BLaER1 treated with 17β-estradiol and CSF1 and Interleukin-3, amounts not matched to agents 10 nM and 100 nM (cell line): ENCODE results near the gene NUP62.
"Not testable (repeated sequence)": the region's sequence is repeated elsewhere in the genome, so short reads cannot be mapped to it uniquely, and the experiment has no call there.

Experiments used
- H3K27ac ChIP-seq, 11 experiments: shearing (Covaris generic); formaldehyde crosslinking; 2 replicates each; pipeline ENCODE4 v1.8.1; 2022
- H3K27me3 ChIP-seq, 11 experiments: shearing (Covaris generic); formaldehyde crosslinking; 2 replicates each; pipeline ENCODE4 v1.8.1; 2022
- H3K36me3 ChIP-seq, 11 experiments: shearing (Covaris generic); formaldehyde crosslinking; 2 replicates each; pipeline ENCODE4 v1.8.1; 2022
- H3K4me1 ChIP-seq, 10 experiments: shearing (Covaris generic); formaldehyde crosslinking; 2 replicates each; pipeline ENCODE4 v1.8.1; 2022
- H3K4me2 ChIP-seq, 11 experiments: shearing (Covaris generic); formaldehyde crosslinking; 2 replicates each; pipeline ENCODE4 v1.8.1; 2022
- H3K4me3 ChIP-seq, 10 experiments: shearing (Covaris generic); formaldehyde crosslinking; 2 replicates each; pipeline ENCODE4 v1.8.1; 2022
- H3K9ac ChIP-seq, 11 experiments: shearing (Covaris generic); formaldehyde crosslinking; 2 replicates each; pipeline ENCODE4 v1.8.1; 2022
- H3K9me3 ChIP-seq, 11 experiments: shearing (Covaris generic); formaldehyde crosslinking; replicated peaks in 1 of 11; 2 replicates each; pipeline ENCODE4 v1.8.1; 2022
- H4K20me1 ChIP-seq, 11 experiments: shearing (Covaris generic); formaldehyde crosslinking; 2 replicates each; pipeline ENCODE4 v1.8.1; 2022
- Cebpa-rat ChIP-seq, 11 experiments: shearing (Covaris generic); IDR thresholded peaks; 2 replicates each; pipeline ENCODE4 v1.8.1; 2022

The NUP62 gene

DNA sequence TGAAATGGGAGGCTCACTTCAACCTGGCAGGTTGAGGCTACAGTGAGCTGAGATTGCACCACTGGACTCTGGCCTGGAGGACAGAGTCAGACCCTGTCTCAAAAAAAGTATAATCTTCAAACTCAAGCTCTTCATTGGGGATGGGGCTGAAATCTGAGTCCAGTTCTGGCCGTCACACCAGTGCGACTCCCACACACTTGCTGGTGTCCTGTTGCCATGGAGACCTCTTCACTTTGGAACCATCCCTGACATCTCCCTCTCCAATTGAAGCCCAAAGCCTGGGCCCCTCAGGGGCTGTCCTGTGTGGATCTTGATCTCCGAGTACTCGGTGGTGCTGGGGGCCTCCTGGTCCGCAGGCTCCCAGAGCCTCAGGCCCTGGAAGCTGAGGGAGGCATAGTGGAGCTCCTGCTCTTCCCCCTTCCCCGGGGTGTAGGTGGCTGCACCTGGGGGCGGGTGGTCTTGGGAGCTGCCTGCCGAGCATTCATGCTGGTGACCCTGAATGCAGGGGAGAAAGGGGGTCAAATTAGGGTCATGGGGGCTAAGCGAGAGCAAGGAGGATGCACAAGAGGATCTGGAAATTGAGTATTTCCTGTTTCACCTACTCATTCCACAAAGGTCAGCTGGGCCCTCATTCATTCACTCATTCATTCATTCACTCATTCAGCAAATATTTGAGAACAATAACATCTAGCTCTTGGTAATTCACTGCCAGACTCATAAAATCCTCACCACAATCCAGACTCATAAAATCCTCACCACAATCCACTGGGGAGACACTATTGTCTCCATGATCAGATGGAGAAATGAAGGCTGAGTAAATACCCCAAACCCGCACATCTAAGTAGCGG, 20.7 kb upstream of the NUP62 start:
- Histone ChIP-seq H3K4me3 (no peak overlapping the region), H4K20me1 (peaks cover 0 to 8% (median 0%) of the 10 kb centered on the region in 11 experiments; a peak in 3 of 22 replicates), H3K27me3 (no peaks in the 10 kb centered on the region), H3K4me2 (peak overlapping the region in 1 of 11 experiments; percentile 82; a peak in 3 of 22 replicates), H3K9ac (no peak overlapping the region), H3K27ac (no peak overlapping the region), H3K4me1 (peaks cover 32 to 56% (median 49%) of the 10 kb centered on the region in 10 experiments), H3K9me3 (peaks cover 0 to 23% (median 10%) of the 10 kb centered on the region in 11 experiments; a peak in 12 of 22 replicates), H3K36me3 (no peaks in the 10 kb centered on the region; a peak in 1 of 22 replicates)
- TF ChIP-seq Cebpa-rat (IDR thresholded peaks at IDR 0.05): no peak

DNA sequence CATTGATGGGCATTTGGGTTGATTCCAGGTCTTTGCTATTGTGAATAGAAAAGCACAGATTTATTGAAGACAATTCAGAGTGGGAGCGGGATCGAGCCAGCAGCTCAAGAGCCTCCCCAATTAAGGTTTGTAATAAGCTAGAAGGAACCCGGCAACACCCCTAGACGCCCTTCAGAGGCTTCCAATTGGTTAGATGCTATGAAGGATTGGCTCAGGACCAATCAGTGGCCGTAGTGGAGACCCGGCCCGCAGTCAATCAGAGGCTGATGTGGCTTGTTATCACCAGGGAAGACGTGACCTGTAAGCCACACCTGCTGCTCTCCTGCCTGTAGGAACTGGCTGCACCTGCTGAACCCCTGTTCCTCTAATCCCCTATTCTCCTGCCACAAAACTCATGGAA, 17.1 kb upstream of the NUP62 start:
- Histone ChIP-seq H3K4me3 (no peak overlapping the region), H3K27me3 (no peaks in the 10 kb centered on the region)
- no peak for TF ChIP-seq Cebpa-rat (IDR thresholded peaks at IDR 0.05)

DNA sequence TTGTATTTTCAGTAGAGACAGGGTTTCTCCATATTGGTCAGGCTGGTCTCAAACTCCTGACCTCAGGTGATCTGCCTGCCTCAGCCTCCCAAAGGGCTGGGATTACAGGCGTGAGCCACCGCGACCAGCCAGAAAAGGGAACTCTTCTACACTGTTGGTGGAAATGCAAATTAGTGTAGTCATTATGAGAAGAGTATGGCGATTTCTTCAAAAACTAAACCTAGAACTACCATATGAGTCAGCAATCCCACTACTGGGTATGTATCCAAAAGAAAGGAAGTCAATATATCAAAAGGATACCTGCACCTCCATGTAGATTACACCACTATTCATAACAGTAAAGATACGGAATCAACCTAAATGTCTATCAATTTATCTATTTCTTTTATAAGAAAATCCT, 15.3 kb upstream of the NUP62 start:
- H3K27ac ChIP-seq, H3K9ac ChIP-seq, H3K4me3 ChIP-seq, H3K9me3 ChIP-seq, H3K27me3 ChIP-seq, H4K20me1 ChIP-seq, H3K36me3 ChIP-seq: not testable (repeated sequence)
- Histone ChIP-seq H3K4me2 (peak overlapping the region in 3 of 11 experiments; percentile 48 to 65 (median 64); a peak in 5 of 22 replicates), H3K4me1 (peaks cover 0 to 20% (median 2%) of the 10 kb centered on the region in 10 experiments; a peak in 9 of 20 replicates)

More for the DNA sequence above, 17.1 kb upstream of the NUP62 start:
- H3K27ac ChIP-seq: no peak overlapping the region
- peaks cover 0 to 6% (median 0%) of the 10 kb centered on the region in 11 experiments; a peak in 3 of 22 replicates for H3K9me3 ChIP-seq
- H3K36me3 ChIP-seq: no peaks in the 10 kb centered on the region; a peak in 1 of 22 replicates
- no peak overlapping the region for H3K9ac ChIP-seq
- no peaks in the 10 kb centered on the region for H4K20me1 ChIP-seq
- peaks cover 6 to 30% (median 14%) of the 10 kb centered on the region in 10 experiments for H3K4me1 ChIP-seq
- no peak overlapping the region for H3K4me2 ChIP-seq

DNA sequence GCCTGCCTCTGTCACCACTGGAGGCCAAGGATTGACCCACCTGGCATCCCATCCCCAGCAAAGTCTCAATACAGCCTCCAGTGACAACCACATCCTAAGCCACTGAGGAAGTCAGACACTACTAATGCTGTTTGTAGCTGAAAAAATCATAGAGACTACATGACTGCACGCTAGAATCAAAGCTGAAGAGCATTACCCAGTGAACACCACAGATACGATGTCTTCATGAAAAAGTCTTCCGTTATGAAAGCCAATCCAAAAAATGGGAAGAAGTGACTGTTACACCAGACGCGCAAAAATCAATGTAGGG, 11.1 kb upstream of the NUP62 start:
- H3K4me3 ChIP-seq: no peak overlapping the region
- no peak overlapping the region for H3K9ac ChIP-seq
- no peak overlapping the region for H3K4me2 ChIP-seq
- no peak overlapping the region for H3K27ac ChIP-seq
- TF ChIP-seq Cebpa-rat (IDR thresholded peaks at IDR 0.05): no peak
- no peaks in the 10 kb centered on the region for H3K9me3 ChIP-seq
- H4K20me1 ChIP-seq: peaks cover 0 to 40% (median 10%) of the 10 kb centered on the region in 11 experiments; a peak in 9 of 22 replicates
- no peaks in the 10 kb centered on the region for H3K36me3 ChIP-seq
- H3K4me1 ChIP-seq: peaks cover 0 to 37% (median 11%) of the 10 kb centered on the region in 10 experiments; a peak in 12 of 20 replicates
- no peaks in the 10 kb centered on the region for H3K27me3 ChIP-seq

DNA sequence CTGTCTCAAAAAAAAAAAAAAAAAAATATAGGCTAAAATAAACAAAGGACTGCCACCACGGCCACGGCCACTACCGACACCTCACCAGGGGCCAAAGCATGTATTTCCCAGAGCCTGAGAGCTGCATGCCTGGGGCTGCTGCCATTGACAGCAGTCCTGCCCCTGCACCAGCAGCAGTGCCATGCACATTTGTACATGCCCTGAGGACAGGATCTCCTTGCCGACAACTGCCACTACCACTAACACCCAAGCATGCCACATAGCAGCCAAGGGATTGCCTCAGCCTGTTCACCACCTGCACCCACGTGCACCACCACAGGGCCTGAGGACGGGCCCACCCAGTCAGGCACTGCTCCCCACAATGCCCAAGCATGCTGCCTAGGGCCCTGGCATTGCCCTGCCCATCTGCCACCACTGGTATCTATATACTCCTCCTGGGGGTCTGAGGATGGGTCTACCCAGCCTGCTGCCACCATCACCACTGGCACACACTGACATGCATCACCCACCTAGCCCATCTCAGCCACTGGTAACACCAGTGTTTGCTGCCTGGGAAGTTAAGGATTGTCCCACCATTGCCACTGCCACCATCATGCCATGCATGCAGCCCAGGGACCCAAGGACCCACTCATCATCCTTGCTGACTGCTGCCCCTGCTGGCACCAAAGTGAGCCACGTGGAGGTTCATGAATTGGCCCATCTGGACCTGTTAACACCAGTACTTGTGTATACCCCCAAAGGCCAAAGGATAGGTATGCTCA, 10.6 kb upstream of the NUP62 start:
- H3K27me3 ChIP-seq: no peaks in the 10 kb centered on the region
- no peaks in the 10 kb centered on the region for H3K36me3 ChIP-seq
- H3K4me3 ChIP-seq: no peak overlapping the region
- no peak overlapping the region for H3K27ac ChIP-seq
- TF ChIP-seq Cebpa-rat (IDR thresholded peaks at IDR 0.05): no peak
- no peak overlapping the region for H3K9ac ChIP-seq
- H3K4me2 ChIP-seq: no peak overlapping the region
- H3K9me3 ChIP-seq: no peaks in the 10 kb centered on the region
- peaks cover 0 to 31% (median 9%) of the 10 kb centered on the region in 10 experiments; a peak in 12 of 20 replicates for H3K4me1 ChIP-seq
- peaks cover 0 to 46% (median 10%) of the 10 kb centered on the region in 11 experiments; a peak in 9 of 22 replicates for H4K20me1 ChIP-seq

DNA sequence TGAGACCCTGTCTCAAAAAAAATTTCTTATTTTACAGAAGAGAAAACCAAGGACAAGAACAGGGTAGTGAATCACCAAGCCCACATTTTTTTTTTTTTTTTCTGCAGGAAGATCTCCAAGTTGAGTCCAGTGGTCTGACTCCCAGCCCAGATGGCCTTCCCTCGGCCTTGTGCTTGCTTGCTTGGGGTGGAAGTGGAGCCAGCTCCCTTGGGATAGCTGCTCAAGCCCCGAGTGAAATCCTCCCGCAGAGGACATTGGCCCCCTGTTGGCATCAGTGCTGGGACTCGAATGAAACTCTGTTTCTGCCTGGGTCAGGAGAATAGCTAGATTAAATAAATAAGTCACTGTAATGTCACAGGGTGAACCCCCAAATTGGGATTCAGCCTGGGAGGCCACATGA, 9.4 kb upstream of the NUP62 start:
- no peak overlapping the region for H3K9ac ChIP-seq
- peaks cover 0 to 56% (median 12%) of the 10 kb centered on the region in 11 experiments; a peak in 12 of 22 replicates for H4K20me1 ChIP-seq
- peaks cover 0 to 3% (median 2%) of the 10 kb centered on the region in 11 experiments; a peak in 10 of 22 replicates for H3K36me3 ChIP-seq
- no peaks in the 10 kb centered on the region for H3K9me3 ChIP-seq
- no peaks in the 10 kb centered on the region for H3K27me3 ChIP-seq
- no peak overlapping the region; a peak in 1 of 22 replicates for H3K4me2 ChIP-seq
- no peak for TF ChIP-seq Cebpa-rat (IDR thresholded peaks at IDR 0.05)
- peaks cover under 1 to 20% (median 9%) of the 10 kb centered on the region in 10 experiments; a peak in 14 of 20 replicates for H3K4me1 ChIP-seq
- H3K4me3 ChIP-seq: no peak overlapping the region
- H3K27ac ChIP-seq: no peak overlapping the region

DNA sequence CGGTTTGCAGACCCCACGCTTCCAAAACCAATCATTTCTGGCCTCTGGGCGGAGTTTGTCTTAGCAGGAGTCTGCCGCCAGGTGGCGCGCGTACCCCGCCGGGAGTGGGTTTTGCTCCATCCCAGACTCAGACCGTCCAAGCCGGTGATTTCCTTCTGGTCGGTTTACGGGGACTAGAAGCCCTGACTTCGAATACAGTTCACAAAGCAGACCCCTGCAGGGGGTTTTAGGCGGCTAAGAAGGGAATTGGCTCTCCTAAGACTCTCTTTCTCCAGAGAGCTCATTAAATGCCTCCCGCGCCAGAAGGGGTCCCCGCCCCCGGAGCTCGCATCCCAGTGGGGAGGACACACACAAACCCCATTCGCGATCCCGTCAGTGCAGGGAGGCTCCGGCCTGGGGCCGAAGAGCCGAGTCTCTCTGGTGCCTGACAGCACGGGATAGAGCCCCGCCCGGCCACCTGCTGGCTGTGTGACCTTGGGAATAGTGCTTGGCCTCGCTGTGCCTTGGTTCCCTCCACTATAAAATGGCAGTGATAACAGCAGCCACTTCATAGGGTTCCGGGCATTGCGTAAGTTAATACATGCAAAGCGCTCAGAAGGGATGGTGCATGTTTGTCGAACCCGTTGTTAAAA, 8.6 kb upstream of the NUP62 start:
- peaks cover 5 to 28% (median 16%) of the 10 kb centered on the region in 10 experiments; a peak in 16 of 20 replicates for H3K4me1 ChIP-seq
- H3K9ac ChIP-seq: peak overlapping the region in 1 of 11 experiments; percentile 24; a peak in 1 of 22 replicates
- no peak overlapping the region; a peak in 1 of 20 replicates for H3K4me3 ChIP-seq
- H3K4me2 ChIP-seq: peak overlapping the region; percentile 22 to 89 (median 58); a peak in 20 of 22 replicates
- H4K20me1 ChIP-seq: peaks cover 0 to 64% (median 20%) of the 10 kb centered on the region in 11 experiments; a peak in 14 of 22 replicates
- no peak overlapping the region for H3K27ac ChIP-seq
- H3K36me3 ChIP-seq: peaks cover 4 to 11% (median 10%) of the 10 kb centered on the region in 11 experiments; a peak in 20 of 22 replicates
- 0 out of 22 replicates have a peak, but pooled peaks of 1 of the 11 experiments have one; percentile 23 for TF ChIP-seq Cebpa-rat (IDR thresholded peaks at IDR 0.05)
- H3K27me3 ChIP-seq: no peaks in the 10 kb centered on the region
- no peaks in the 10 kb centered on the region for H3K9me3 ChIP-seq

DNA sequence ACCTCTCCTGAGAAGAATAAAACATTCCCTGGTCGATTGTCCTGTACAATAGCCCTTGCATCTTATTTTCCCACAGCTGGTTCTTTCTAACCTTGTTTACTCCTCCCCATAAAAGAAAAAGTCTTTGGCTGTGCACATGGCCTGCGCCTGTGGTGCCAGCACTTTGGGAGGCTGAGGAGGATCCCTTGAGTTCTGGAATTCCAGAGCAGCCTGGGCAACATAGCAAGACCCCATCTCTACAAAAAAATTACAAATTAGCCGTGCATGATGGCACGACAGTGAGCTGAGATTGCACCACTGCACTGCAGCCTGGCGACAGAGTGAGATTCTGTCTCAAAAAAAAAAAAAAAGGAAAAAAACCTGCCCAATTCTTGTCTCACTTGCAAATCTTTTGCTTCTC, 7.2 kb upstream of the NUP62 start:
- H3K27ac ChIP-seq: no peak overlapping the region
- no peak overlapping the region for H3K4me3 ChIP-seq
- no peaks in the 10 kb centered on the region for H3K27me3 ChIP-seq
- peaks cover 0 to 76% (median 29%) of the 10 kb centered on the region in 11 experiments; a peak in 15 of 22 replicates for H4K20me1 ChIP-seq
- H3K9ac ChIP-seq: no peak overlapping the region
- H3K9me3 ChIP-seq: no peaks in the 10 kb centered on the region
- peak overlapping the region in 1 of 11 experiments; percentile 89; a peak in 1 of 22 replicates for H3K4me2 ChIP-seq
- H3K4me1 ChIP-seq: peaks cover 12 to 38% (median 23%) of the 10 kb centered on the region in 10 experiments; a peak in 19 of 20 replicates
- TF ChIP-seq Cebpa-rat (IDR thresholded peaks at IDR 0.05): no peak
- peaks cover 13 to 22% (median 19%) of the 10 kb centered on the region in 11 experiments for H3K36me3 ChIP-seq
